Measurements from ENCODE around the gene SYNDIG1L. TPM values are rescaled to one million over a fixed set of nuclear protein-coding genes. Genes with fewer than 3 reads are reported as not detected.

Gene SYNDIG1L
- total RNA-seq, 2 donors from 2014 or later = 0.21 to 3.1 TPM

- Histone ChIP-seq H3K27ac (no peak overlapping the region), H3K36me3 (no peaks in the 10 kb centered on the region), H3K27me3 (replicated peaks; ENCODE audit: insufficient read depth) (no peaks in the 10 kb centered on the region), H3K4me1 (ENCODE audit: control insufficient read depth in 1 of 2, low read depth in 2 of 2) (no peaks in the 10 kb centered on the region), H3K9me3 (no peaks in the 10 kb centered on the region), H3K4me3 (no peak overlapping the region)
- no peak for TF ChIP-seq CTCF (IDR thresholded peaks at IDR 0.05)
- DNase-seq (ENCODE audit: low spot score) (no peak), ATAC-seq (ENCODE audit: insufficient number of reproducible peaks, low FRiP score, low read depth) (no peak)
Observed at GRCh38 chr14:74417611-74418010, 8.4 kb downstream of the SYNDIG1L start.

GRCh38 chr14:74417201-74417600 lies 8.8 kb downstream of the SYNDIG1L start:
- ATAC-seq (ENCODE audit: insufficient number of reproducible peaks, low FRiP score, low read depth) (no peak), DNase-seq (ENCODE audit: low spot score) (no peak)
- no peak overlapping the region for H3K4me3 ChIP-seq
- no peaks in the 10 kb centered on the region for H3K27me3 ChIP-seq (replicated peaks; ENCODE audit: insufficient read depth)
- no peaks in the 10 kb centered on the region for H3K36me3 ChIP-seq
- TF ChIP-seq CTCF (IDR thresholded peaks at IDR 0.05) = no peak
- no peaks in the 10 kb centered on the region for H3K9me3 ChIP-seq
- H3K27ac ChIP-seq = no peak overlapping the region
- no peaks in the 10 kb centered on the region for H3K4me1 ChIP-seq (ENCODE audit: control insufficient read depth in 1 of 2, low read depth in 2 of 2)

- no peak for TF ChIP-seq CTCF (IDR thresholded peaks at IDR 0.05)
Observed at GRCh38 chr14:74415115-74415437, 10.9 kb downstream of the SYNDIG1L start.

GRCh38 chr14:74414403-74415114 lies 11.5 kb downstream of the SYNDIG1L start:
- H3K4me1 ChIP-seq (ENCODE audit: control insufficient read depth in 1 of 2, low read depth in 2 of 2) = no peaks in the 10 kb centered on the region
- H3K27me3 ChIP-seq (replicated peaks; ENCODE audit: insufficient read depth) = no peaks in the 10 kb centered on the region
- H3K27ac ChIP-seq = no peak overlapping the region
- ATAC-seq (ENCODE audit: insufficient number of reproducible peaks, low FRiP score, low read depth) (no peak), DNase-seq (ENCODE audit: low spot score) (no peak)
- TF ChIP-seq CTCF (IDR thresholded peaks at IDR 0.05) = no peak
- no peak overlapping the region for H3K4me3 ChIP-seq
- no peaks in the 10 kb centered on the region for H3K36me3 ChIP-seq
- no peaks in the 10 kb centered on the region for H3K9me3 ChIP-seq

More at GRCh38 chr14:74415115-74415437, 10.9 kb downstream of the SYNDIG1L start:
- no peak overlapping the region for H3K4me3 ChIP-seq
- no peak overlapping the region for H3K27ac ChIP-seq
- ATAC-seq (ENCODE audit: insufficient number of reproducible peaks, low FRiP score, low read depth) (no peak), DNase-seq (ENCODE audit: low spot score) (no peak)
- H3K9me3 ChIP-seq = no peaks in the 10 kb centered on the region
- no peaks in the 10 kb centered on the region for H3K27me3 ChIP-seq (replicated peaks; ENCODE audit: insufficient read depth)
- no peaks in the 10 kb centered on the region for H3K36me3 ChIP-seq
- no peaks in the 10 kb centered on the region for H3K4me1 ChIP-seq (ENCODE audit: control insufficient read depth in 1 of 2, low read depth in 2 of 2)

- no peaks in the 10 kb centered on the region for H3K27me3 ChIP-seq (replicated peaks; ENCODE audit: insufficient read depth)
- ATAC-seq (ENCODE audit: insufficient number of reproducible peaks, low FRiP score, low read depth) = no peak
- no peak for DNase-seq (ENCODE audit: low spot score)
- no peaks in the 10 kb centered on the region for H3K4me1 ChIP-seq (ENCODE audit: control insufficient read depth in 1 of 2, low read depth in 2 of 2)
- H3K9me3 ChIP-seq = no peaks in the 10 kb centered on the region
- H3K27ac ChIP-seq = no peak overlapping the region
- TF ChIP-seq CTCF (IDR thresholded peaks at IDR 0.05) = no peak
- H3K4me3 ChIP-seq = no peak overlapping the region
- H3K36me3 ChIP-seq = no peaks in the 10 kb centered on the region
Observed at GRCh38 chr14:74413627-74414026, 12.4 kb downstream of the SYNDIG1L start.
